Activated T-cell treated with anti-CD3 and anti-CD28 coated beads, Interleukin-2, amount 50 U/mL, for 48 hours (primary cell): Measurements from ENCODE around the gene TBC1D22A.
A peak's percentile ranks its signal among the peaks of the same experiment; 100 is the strongest.
"Not testable (repeated sequence)": the region's sequence is repeated elsewhere in the genome, so short reads cannot be mapped to it uniquely, and the experiment has no call there.

ENCODE experiments used
- DNase-seq, 2 experiments: peaks; one replicate each; pipeline ENCODE4 v3.0.0-alpha.2; 2020

TBC1D22A gene

GRCh38 chr22:47129902-47130635 is 367.6 kb downstream of the TBC1D22A start:
- peak; percentile 27 to 39 for DNase-seq

DNA sequence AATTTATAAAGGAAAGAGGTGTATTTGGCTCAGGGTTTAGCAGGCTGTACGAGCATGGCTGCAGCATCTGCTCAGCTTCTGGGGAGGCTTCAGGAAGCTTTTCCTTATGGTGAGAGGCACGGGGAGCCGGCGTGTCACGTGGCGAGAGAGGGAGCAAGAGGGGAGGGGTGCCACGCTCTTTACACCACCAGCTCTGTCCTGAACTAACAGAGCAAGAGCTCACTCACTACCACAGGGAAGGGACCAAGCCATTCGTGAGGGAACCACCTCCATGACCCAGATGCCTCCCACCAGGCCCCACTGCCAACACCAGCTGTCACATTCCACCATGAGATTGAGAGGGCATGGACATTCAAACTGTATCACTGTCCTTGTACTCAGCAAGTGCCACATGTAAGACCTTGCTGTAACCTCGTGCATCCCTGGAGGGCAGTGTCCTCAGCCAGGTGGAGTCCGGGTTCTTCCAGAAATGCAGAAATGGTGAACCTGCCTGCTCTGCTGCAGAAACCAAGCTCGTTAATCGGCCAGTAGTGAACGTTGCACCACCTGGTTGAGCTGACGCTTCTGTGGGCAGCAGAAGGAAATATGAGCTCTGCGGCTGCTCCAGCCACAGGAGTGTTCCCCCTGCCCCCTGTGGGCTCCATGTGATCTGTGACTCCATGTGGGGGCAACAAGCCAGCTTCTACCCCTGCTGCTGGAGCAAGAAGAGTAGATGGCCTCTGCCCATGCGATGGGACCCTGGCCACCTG is 368.6 kb downstream of the TBC1D22A start:
- no peak for DNase-seq

DNA sequence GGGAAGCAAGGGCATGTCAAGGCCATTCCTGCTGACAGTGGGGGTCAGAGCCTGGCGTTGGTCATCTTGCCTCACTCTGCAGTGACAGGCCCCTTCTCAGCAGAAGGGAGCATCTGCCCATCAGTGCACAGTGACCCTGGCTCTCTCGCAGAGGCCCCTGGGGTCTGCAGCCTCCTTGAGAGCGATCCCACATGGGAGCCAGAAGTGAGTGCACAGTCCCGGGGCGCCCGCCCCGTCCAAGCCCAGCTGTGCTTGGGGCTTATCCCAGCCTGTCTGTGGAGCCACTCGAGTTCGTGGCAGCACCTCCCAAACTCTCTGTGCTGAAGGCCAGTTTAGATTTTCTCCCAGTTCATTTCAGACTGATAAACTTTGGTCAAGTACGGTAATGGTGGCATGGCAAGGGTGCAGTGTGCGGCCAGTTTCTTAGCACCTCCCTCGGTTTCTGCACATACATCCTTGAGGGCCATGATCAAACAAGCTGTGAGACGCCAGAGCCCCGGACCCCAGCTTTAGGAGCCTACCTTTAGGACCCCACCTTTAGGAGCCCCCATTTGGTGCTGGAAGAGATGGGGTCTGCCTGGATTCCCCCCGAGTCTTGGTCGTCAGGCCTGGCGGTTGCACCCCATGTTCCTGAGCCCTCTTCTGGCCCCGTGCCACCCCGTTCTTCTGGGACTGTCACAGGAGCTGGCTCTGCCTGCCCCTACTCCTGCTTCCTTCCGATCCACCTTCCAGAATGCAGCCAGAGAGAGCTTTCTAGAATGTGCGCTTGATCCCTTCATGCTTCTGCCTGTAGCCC is 369.4 kb downstream of the TBC1D22A start:
- DNase-seq, result no peak

GRCh38 chr22:47132428-47132825 is 370.0 kb downstream of the TBC1D22A start:
- no peak for DNase-seq

DNA sequence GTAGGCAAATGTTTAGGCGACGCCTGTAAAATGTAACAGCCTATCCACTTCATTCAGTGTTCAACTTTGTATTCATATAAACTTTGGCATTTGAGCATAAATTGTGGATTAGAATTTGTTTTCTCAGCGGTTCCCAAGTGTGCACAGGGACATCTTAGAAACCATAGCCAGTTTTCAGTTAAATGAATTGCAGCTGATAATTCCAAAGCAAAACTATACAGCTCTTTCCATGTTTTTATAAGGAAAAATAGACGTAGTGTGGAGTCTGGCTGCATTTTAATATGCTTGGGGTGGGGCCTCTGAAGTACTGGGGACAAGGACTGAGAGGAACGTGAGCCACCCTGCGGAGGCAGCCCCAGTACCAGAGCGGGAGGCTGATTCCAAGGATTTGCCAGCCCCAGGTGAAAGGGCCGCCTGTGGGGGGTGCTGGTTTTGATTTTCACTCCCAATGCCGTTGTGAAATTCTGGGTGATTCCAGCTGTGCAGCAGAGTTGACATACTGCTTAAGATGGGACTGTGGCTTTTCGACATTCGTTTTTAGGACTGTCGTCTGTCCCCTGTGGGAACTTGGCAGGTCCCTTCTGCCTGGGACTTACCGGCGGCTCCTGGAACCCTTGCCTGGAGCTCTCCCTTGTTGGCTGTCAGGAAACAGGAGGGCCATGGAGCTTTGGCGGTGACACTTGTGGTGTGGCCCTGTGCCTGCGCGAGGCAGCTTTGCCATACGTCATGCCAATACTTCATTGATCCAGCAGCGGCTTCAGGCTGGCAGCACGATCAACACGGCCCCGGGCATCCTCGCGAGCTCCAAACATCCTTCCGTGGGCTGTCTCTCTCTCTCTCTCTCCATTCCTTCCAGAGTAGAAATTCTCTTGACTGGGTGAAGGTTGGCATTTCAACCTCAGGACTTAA is 370.9 kb downstream of the TBC1D22A start:
- no peak for DNase-seq

GRCh38 chr22:47134222-47134621 is 371.8 kb downstream of the TBC1D22A start:
- no peak for DNase-seq

GRCh38 chr22:47135338-47135737 is 372.9 kb downstream of the TBC1D22A start:
- no peak for DNase-seq

- no peak for DNase-seq
Measured at GRCh38 chr22:47136050-47136449, 373.6 kb downstream of the TBC1D22A start.

DNA sequence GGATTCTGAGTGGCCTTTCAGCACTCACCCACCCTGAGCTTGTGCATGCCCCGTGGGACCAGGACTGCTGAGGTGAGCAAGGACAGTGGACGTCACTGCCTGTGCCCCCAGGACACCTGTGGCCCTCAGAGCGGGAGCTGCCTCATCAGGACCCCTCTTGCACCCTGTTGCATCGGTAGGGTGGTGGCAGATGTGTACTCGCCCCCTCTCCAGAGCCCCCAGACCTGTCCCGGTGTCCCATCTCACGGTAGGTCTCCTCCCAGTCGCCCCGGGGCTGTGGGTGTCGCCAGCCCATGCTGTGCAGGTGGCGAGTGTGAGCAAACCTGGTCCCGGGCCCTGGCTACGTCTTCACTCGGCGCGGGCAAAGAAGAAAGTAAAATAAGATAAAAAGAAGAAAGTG is 374.2 kb downstream of the TBC1D22A start:
- DNase-seq, result no peak

DNA sequence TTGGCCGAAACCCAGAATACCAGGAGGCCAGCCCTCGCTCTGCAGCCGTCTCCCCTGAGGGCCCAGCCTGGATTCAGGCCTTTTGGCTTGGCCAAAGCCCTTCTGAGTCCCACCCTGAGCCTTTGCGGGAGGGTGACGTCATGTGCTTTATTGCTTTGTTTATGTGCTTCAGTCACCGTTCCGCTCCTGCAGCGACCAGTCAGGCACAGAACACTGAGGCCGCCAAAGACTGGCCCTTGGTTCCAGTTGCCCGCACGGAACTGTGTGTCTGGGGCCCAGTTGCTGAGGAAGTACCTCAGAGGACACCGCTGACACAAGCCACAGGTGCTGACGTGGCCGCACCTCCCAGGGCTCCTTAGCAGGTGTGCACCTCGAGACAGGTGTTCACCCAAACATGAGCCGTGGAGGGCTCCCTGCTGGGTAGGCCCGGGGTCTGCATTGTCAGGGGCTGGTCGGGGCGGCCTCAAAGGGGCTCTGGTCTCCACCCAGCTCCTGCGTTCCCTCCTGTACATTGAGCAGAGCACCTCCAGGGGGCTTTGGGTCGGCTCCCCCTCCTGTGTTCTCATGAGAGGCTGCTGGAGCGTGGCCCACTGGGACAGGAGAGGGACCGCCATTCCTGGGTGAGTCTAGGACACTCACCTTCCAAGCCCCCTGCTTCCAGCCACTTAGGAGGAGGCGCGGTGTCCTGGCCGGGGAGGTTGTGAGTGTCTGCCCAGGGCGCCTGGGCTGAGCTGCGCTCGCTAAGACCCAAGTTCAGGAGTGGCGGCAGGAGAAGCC is 376.8 kb downstream of the TBC1D22A start:
- DNase-seq, result no peak

GRCh38 chr22:47139790-47140119 is 377.3 kb downstream of the TBC1D22A start:
- no peak for DNase-seq

GRCh38 chr22:47140975-47141374 is 378.5 kb downstream of the TBC1D22A start:
- not testable (repeated sequence) for DNase-seq

DNA sequence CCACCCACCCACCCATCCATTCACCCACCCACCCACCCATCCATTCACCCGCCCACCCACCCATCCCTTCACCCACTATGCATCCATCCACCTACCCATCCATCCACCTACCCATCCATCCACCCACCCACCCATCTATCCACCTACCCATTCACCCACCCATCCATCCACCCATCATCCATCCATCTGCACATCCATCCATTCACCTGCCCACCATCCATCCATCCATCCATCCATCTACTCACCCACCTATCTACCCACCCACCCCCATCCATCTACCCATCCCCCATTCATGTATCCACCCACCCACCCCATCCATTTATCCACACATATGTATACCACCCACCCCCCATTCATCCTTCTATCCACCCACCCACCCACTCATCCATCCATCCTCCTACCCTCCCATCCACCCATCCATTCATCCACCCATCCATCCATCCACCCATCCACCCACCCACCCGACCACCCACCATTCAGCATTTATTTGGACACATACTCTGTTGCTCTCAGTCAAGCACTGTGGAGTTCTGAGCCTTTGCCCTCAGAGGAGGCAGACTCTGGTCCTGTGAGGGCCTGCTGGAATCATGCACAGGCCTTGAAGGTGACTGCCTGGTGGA is 380.1 kb downstream of the TBC1D22A start:
- DNase-seq, result no peak

- DNase-seq, result no peak
Measured at GRCh38 chr22:47143249-47143938, 380.9 kb downstream of the TBC1D22A start.

- no peak for DNase-seq
Measured at GRCh38 chr22:47144076-47144765, 381.8 kb downstream of the TBC1D22A start.

DNA sequence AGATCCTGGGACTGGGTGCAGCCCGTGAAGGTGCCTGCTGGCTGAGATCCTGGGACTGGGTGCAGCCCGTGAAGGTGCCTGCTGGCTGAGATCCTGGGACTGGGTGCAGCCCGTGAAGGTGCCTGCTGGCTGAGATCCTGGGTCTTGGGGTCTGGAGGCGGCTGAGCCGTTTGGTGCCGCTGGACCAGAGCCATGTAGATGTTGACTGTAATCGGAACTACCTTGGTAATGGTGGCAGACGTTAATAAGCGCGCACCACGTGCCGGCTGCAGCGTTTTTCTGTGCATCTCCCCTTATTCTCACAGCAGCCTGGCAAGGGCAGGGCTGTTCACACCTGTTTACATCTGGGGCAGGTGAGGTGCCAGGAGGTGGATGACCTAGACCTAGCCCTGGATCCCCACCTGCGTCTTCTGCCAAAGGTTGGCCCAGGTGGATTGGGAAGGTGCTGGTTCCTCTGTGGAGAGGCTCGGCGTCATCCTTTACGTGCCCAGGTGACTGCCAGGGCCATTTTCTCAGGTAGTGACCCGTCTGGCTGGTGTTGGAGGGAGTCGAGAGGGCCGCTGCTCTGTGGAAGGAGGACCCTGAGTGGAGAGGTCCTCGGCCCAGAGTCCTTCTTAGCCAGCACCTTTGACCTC is 382.5 kb downstream of the TBC1D22A start:
- DNase-seq, result no peak

DNA sequence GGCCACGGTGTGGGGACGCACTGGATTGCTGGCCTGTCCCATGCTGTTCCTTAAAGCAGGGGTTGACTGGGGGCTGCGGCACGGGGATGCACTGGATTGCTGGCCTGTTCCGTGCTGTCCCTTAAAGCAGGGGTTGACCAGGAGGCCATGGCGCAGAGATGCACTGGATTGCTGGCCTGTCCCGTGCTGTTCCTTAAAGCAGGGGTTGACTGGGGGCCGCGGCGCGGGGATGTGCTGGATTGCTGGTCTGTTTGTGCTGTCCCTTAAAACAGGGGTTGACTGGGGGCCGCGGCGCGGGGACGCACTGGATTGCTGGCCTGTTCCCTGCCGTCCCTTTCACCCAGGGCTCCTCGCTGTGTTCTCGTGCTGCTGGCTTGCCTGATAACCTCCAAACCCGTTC is 383.4 kb downstream of the TBC1D22A start:
- no peak for DNase-seq

DNA sequence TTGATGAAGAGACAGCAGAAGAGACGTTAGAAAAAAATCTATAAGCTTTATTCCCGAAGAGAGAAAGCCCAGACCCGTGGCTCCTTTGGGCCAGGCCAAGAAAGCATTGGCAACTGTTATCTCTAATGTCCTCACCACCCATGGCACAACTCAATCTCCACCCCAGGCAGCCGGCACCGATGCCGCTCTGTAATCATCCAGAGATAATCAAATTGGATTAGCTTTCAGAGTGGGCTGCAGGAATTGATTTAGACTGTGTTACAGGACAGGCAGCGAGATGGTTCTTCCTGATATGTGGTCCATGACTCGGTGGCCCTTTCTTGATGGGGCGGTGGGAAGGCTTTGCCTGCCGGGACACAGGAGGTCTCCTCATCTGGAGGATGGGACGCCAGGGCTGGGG is 383.9 kb downstream of the TBC1D22A start:
- no peak for DNase-seq

DNA sequence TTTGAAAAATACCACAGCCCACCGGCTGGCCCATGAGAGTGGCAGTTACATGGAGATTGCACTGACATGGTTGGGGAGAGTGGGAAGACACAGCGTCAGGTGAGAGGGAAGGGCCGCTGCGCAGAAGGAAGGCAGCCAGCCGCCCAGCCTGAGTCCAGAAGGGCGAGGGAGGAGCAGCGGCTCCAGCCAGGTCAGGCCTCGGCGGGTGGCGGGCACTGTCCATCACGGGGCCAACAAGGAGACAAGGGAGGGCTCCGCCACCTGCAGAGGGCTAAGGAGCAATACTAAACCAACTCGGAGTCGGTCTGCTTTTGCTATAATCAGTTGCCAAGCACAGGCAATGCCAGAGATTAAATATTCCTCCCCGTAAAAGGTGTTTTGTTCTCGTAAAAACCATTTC is 384.5 kb downstream of the TBC1D22A start:
- DNase-seq, result no peak

DNA sequence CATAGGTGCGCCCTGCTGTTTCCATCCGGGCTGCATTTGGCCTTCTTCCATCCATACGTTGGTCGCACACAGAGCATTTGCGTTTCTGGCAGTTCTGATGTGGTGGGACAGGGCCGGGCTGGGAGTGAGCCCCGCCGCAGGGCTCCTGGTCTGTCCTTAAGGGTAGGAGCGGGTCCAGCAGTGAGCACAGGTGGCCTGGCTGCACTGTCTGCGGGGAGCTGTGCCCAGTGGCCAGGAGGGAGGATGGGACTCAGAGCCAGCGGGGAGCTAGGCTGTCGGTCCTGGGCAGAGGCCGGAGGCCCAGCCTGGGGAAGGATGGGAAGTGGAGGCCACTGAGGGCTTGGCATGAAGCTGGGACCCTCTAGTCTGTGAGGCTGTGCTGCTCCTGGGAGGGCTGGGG is 385.1 kb downstream of the TBC1D22A start:
- DNase-seq, result no peak
